DND-41 (cell line): ENCODE results near the gene APOL6.

Experiments used
- CTCF ChIP-seq: IDR thresholded peaks from 2 replicates; pipeline ENCODE4 v1.5.1; 2012; ENCODE audit warnings: borderline replicate concordance, low read length, moderate library complexity, mild to moderate bottlenecking; ENCODE audit not compliant: poor library complexity, severe bottlenecking; ENCODE audit errors: extremely low read depth
- EZH2 ChIP-seq: IDR thresholded peaks from 3 replicates; pipeline ENCODE4 v1.6.1; 2012; ENCODE audit warnings: borderline replicate concordance, low read depth, mild to moderate bottlenecking, moderate library complexity, low read length, inconsistent platforms; ENCODE audit not compliant: severe bottlenecking

- no peak for TF ChIP-seq CTCF
- TF ChIP-seq EZH2: no peak
These were observed 6.6 kb upstream of the APOL6 start for GRCh38 chr22:35641494-35642120.
